HK-2 (cell line): ENCODE measurements around the gene MYRF.

Experiments used
- DNase-seq: peaks from one replicate; pipeline ENCODE4 v3.0.0-alpha.2; 2018; ENCODE audit not compliant: unreplicated experiment

The MYRF gene

GRCh38 chr11:61760946-61761345 lies 8.5 kb downstream of the MYRF start:
- no peak for DNase-seq

DNA sequence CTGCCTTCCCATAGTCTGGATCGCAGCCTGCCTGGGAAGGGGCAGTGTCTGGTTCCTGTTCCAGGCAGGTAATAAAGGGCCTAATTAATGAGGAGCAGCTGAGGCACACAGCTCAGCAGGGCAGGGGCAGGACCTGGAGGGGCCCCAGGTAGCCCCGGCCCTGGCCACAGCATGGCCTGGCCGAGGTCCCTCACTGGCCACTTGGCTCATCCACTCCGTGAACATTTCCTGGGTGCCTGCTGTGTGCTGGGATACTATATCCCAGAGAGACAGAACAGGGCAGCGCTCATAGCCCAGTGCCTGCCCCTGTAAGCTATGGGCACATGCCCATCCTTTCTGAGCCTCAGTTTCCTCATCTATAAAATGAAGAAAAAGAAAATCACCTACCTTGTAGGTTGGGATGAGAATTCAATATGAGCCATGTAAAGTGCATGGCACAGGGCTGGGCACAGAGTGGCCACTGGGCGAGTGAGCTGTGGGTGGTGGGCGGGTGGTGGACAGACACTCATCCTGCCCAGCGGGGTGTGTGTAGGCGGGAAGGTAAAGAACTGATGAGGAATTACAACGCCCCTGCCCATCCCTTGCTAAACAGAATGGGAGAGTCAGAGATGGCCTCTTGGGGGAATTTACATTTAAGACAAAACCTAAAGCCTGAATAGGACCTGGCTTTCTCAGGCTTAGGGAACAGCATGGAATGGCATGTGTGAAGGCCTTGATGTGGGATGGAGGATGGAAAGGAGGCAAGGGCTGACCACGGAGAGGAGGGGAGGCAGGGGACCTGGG lies 9.2 kb downstream of the MYRF start:
- DNase-seq = no peak

- no peak for DNase-seq
Observed at GRCh38 chr11:61762223-61762615, 9.8 kb downstream of the MYRF start.

- no peak for DNase-seq
Observed at GRCh38 chr11:61762798-61763197, 10.4 kb downstream of the MYRF start.

DNA sequence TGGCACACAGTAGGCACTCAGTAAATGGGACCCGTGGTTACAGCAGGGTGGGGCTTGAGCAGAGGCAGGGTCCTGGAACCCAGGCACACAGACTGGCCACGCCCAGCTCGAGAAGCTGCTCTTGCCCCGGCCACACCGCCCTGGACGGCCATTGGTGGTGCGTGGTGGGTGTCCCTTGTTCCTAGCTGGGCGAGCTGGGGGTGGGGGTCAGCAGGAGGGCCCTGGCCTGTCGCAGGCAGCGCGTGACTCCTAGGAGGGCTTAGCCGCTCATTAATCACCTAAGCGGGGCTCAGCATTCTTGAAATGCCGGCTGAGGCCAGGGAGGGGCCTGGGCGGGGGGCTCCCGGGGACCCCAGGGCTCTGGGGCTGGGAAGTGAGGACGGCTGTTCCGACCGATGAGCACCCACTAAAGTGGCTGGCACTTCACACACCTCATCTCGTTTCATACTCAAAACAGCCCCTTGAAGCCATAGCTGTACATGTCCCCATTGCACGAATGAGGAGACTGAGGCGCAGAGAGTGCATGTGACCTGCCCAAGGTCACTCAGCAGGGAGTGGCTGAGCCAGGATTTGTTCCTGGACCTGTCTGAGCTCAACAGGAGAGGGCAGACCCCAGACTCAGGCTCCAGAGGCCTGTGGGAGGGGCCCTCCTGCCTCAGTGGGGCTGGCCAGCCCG lies 11.6 kb downstream of the MYRF start:
- no peak for DNase-seq

DNA sequence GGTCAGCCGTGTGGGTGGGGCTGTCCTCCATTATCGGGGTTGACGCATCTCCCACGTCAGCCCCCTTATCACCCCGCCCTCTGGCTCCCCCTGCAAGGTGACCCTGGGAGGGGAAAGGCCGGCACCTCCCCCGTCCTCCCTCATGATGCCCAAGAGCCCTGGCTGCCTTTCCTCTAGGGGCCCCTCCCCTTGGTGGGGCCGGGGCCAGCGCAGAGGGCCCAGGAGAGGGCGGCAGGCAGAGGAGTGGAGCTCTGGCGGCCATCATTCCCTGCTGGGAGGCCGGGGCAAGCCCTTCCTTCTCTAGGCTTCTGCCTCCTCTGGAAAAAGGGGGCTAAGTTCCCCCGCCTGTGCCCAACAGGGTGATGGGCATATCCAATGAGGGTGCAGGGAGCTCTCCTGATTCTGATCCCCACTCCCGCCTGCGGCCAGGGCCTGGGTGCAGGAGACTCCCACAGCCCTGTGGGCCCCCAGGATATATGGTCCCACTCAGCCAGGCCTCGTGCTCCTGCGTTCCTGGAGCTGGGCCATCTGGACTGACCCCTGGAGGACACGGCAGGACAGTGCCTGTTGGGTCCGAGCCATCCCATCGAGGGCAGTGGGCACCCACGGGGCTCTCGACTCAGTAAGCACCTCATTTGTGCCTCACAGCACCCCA lies 12.3 kb downstream of the MYRF start:
- no peak for DNase-seq

GRCh38 chr11:61765550-61766253 lies 13.3 kb downstream of the MYRF start:
- DNase-seq = no peak

- DNase-seq = no peak
Observed at GRCh38 chr11:61766353-61766841, 14.0 kb downstream of the MYRF start.

DNA sequence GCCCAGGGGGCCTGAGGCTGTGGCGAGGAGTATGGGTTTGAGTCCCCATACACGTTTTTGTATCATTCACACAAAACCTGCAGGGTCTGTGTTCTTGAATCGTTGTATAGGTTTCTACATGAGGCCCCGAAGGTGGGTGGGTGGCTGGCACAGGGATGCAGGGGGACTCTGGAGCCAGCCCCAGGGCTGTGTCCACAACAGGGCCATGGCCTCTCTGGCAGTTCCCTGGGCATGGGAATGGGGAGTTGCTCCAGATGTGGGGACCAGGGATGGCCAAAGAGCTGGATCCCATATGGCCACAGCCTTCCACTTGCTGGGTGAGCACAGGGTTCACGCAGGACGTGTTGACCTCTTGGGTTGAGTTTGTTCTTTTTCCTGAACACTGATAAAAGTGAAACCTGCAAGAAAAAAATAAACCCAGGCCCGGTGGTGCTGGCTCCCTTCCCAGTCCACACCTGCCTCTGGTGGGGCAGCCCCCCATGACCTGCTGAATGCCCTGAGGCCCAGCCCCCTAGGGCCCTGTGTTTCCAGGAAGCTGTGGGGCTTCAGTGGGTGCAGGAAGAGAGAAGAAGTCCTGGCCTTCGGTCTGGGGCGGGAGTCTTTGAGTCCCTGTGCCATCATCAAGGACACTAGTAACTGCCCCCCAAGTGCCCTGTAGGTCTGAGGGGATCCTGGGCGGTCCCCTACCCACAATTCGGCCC lies 16.1 kb downstream of the MYRF start:
- no peak for DNase-seq

DNA sequence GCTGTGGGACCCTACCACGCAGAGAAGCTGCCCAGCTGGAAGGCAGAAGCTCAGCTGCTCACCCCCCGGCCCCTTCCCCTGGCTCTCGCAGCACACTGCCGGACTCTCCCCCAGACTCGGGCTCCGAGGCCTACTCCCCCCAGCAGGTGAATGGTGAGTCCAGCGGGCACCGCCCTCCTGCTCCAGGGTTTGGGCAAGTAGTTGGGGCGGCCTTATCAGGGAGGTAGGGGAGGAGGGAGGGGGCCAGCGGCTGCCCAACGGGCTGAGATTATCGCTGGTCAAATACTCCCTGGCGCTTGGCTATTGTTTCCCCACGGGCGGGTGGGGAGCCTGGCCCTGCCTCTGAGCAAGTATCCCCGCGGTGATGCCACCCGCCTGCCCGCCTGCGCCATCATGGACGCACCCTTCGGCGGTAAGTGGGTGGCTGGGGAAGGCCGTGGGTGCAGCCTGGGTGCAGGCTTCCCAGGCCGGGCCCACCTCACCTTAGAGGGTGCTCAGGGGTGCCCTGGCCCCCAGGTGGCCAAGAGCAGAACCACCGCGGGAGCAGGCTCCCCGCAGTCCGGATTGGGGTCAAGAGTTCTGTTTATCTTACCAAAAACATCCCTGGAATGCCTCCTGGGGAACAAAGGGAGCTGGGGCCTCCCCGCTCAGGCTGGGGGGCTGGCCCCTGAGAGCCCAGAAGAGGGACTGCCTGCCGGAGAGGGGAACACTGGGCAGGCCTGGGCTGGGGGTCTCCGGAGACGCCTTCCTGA lies 16.9 kb downstream of the MYRF start:
- DNase-seq = no peak

- no peak for DNase-seq
Observed at GRCh38 chr11:61769946-61770683, 17.7 kb downstream of the MYRF start.

DNA sequence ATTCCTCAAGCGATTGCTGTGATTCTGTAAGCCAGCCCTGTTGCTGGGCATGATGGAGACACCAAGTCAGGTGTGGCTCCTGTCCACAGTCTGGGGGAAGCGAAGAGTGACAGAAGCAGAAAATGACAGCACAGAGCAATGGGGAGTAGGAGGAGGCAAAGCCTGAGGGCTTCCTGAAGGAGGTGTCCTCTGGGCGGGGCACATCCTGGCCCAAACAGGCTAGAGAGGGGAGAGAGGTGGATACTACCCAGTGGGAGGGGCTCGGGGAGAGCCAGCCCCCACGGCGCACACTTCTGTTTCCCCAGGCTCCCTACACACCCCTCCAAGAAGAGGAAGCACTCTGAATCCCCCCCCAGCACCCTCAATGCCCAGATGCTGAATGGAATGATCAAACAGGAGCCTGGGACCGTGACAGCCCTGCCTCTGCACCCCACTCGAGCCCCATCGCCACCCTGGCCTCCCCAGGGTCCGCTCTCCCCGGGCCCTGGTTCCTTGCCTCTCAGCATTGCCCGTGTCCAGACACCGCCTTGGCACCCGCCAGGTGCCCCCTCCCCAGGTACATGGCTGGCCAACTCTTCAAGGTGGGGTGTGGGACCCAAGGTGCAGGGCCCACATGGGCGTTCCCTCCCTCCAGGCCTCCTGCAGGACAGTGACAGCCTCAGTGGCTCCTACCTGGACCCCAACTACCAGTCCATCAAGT lies 18.9 kb downstream of the MYRF start:
- DNase-seq = no peak

DNA sequence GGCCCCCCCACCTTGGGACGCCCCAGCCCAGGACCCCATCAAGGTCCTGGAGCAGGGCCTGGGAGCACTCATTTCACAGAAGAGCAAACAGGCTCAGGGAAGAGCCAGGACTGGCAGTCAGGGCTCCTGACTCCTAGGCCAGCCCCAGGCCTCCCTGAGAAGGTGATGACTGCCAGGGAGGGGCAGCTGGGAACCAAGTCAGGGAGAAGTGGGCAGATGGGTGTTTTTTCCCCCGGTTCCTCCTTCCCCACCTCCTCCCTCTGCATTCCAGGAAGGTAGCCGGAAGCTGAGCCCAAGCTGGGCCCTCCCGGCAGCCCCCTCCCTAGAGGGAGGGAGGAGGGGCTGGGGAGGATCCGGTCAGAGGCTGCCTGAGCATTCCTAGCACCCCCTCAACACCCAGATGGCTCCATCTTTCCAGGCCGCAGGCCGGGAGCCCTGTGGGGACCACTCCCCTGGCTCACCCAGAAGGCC lies 19.6 kb downstream of the MYRF start:
- DNase-seq = no peak

GRCh38 chr11:61773356-61773755 lies 20.9 kb downstream of the MYRF start:
- no peak for DNase-seq

GRCh38 chr11:61773809-61774208 lies 21.4 kb downstream of the MYRF start:
- no peak for DNase-seq

GRCh38 chr11:61774411-61774810 lies 22.0 kb downstream of the MYRF start:
- no peak for DNase-seq

DNA sequence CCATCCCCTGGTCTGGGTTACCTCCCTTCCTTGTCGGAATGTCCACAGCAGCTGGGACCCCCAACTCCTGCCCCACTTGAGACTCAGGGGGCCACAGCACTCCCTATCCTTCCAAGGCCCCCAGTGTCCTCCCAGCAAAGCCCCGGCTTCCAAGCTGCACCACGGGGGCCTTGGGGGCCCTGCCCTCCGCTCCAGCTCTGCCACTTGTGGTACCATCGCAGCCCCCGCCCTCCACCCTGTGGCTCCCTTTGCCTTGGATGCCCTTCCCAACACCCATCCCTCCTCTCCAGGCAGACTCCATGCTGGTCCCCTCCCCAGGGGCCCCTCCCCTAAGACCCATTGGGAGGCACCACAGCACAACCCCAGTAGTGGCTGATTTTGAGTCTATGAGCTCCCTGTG lies 22.7 kb downstream of the MYRF start:
- DNase-seq = no peak

DNA sequence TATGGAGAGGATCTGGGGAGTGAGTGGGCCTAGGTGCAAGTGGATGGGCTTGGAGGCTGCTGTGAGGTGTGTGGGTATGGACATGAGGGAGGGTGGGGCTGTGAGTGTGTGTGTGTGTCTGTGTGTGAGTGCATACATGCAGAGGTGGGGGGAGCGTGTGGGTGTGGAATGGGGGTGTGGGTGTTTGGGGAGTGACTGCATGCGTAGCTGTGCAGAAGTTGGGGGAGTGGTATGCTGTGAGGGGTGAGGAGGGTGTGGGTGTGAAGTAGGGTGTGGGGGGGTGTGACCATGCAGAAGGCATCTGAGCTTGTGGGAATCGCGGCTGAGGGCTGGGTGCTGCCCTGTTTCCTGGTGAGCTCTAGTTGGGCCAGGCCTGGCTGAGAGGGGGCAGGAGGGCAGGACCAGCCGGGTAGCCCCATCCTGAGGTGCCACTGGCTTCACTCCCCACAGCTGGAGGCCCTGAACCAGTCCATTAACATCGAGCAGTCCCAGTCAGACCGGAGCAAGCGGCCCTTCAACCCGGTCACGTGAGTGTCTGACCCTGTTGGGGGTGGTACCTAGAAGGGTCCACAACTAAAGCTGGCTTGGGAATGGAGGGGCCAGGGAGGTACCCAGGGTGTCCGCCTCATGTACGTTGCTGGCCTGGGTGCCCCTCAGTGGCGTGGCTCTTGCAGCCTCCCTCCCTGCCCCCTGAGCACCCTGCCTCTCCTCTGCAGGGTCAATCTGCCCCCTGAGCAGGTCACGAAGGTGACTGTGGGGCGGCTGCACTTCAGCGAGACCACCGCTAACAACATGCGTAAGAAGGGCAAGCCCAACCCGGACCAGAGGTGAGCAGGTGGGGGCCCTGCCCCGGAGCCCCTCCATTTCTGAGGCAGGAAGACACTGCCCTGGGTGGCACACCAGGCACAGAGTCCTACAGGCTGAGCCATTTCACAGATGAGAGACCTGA lies 23.4 kb downstream of the MYRF start:
- no peak for DNase-seq
